Heart left ventricle (tissue), 16 donors: ENCODE data around the gene SGPP2. TPM values are rescaled to one million over a fixed set of nuclear protein-coding genes. Genes with fewer than 3 reads are reported as not detected.

Source experiments
- ATAC-seq, 4 donors: fragments of 200-7000 bp; cut with Tn5 transposase; one replicate each; pipeline ENCODE4 v1.9.1; 2020 to 2022; ENCODE audit warnings: moderate library complexity in 4 of 4, mild to moderate bottlenecking in 3 of 4, moderate number of reproducible peaks in 1 of 4
- DNase-seq, 5 donors: peaks; one replicate each; pipeline ENCODE4 v3.0.0-alpha.2; 2020
- H3K27ac ChIP-seq, 12 donors: fragments of 200-600 bp; sonication (generic) in 4 of 12; one replicate each; pipeline versions ENCODE4 v1.5.0 to v1.8.0; 2016 to 2022; ENCODE audit warnings: mild to moderate bottlenecking in 2 of 12
- H3K27me3 ChIP-seq, 9 donors: fragments of 200-600 bp; sonication (generic) in 2 of 9; one replicate each; pipeline versions ENCODE4 v1.5.1 to v1.8.0; 2016 to 2022; ENCODE audit warnings: mild to moderate bottlenecking in 3 of 9
- H3K36me3 ChIP-seq, 9 donors: fragments of 200-600 bp; sonication (generic) in 2 of 9; one replicate each; pipeline versions ENCODE4 v1.5.0 to v1.8.0; 2018 to 2022; ENCODE audit warnings: mild to moderate bottlenecking in 2 of 9
- H3K4me1 ChIP-seq, 12 donors: fragments of 200-600 bp; sonication (generic) in 4 of 12; one replicate each; pipeline versions ENCODE4 v1.5.0 to v1.8.0; 2016 to 2022; ENCODE audit warnings: mild to moderate bottlenecking in 3 of 12
- H3K4me3 ChIP-seq, 12 donors: fragments of 200-600 bp; sonication (generic) in 4 of 12; one replicate each; pipeline versions ENCODE4 v1.5.0 to v1.8.0; 2017 to 2022; ENCODE audit warnings: mild to moderate bottlenecking in 9 of 12, moderate library complexity in 4 of 12
- H3K9me3 ChIP-seq, 12 donors: fragments of 200-600 bp; sonication (generic) in 4 of 12; one replicate each; pipeline versions ENCODE4 v1.5.0 to v1.8.0; 2016 to 2022; ENCODE audit warnings: mild to moderate bottlenecking in 1 of 12
- CTCF ChIP-seq, 12 donors: fragments of 200-600 bp; sonication (generic) in 4 of 12; IDR thresholded peaks; one replicate each; pipeline versions ENCODE4 v1.5.0 to v1.8.0; 2018 to 2022; ENCODE audit warnings: antibody characterized with exemption in 12 of 12, mild to moderate bottlenecking in 5 of 12
- POLR2A ChIP-seq, 2 donors: fragments of 450-650 bp; IDR thresholded peaks; one replicate each; pipeline ENCODE4 v1.6.1; 2017; ENCODE audit warnings: antibody characterized with exemption in 2 of 2, mild to moderate bottlenecking in 2 of 2, moderate library complexity in 2 of 2
- WGBS, 4 donors: extraction: QIAGEN DNeasy Blood & Tissue Kit in 2 of 4; methylation state at CpG; one replicate each; pipeline versions ENCODE4 v1.1.5 to v1.1.7; 2013 to 2018; 5-methylcytosine and 5-hydroxymethylcytosine counted together
- intact Hi-C, 10 donors: fragments of 100-400 bp; cut with DNase I; formaldehyde crosslinking; loops; one replicate each; pipeline versions ENCODE4 v1.11.1 to v1.14.2; 2022
- polyA plus RNA-seq, 2 donors: library from polyadenylated mRNA; stranded (reverse); fragments of 200-250 nt; gene quantifications; one replicate each; pipeline ENCODE4 v1.2.3, GENCODE V29; 2013
- total RNA-seq, 9 donors: library from RNA; depleted of rRNA in 2 of 9; stranded (reverse); fragments of >200 nt in 2 of 9; fragmentation: NEBNext Ultra II Directional in 3 of 9; extraction: Animal tissue kit (Norgen Biotek cat#: 25700) in 3 of 9; gene quantifications; one replicate each; pipeline versions ENCODE4 v1.1.0 to v1.2.4, GENCODE V29; 2016 to 2023
- donor health status: ischemic (EF 13 %, LVEDD 7.1; RV severe dilation, severe dysfunction).
- donor health status: healthy with polysubstance abuse.
- donor health status: DM: no; HTN: yes; CAD: no.
- donor health status: DM: no; HTN: no; CAD: no.
- donor health status: ischemic (EF 25% LVEDD 6.9; RV normal size, moderate dysfunction).
- donor health status: ischemic (EF 25% LVEDD 5.7; RV mildly dilated, moderate dysfunction).
- donor health status: healthy.
- donor health status: DM: yes; HTN: yes; CAD: no.
- donor health status: ischemic (EF 35%, LVEDD 5.7; RV mildly dilated, moderate dysfunction).
- donor health status: nonischemic (EF 11% LVEDD 7.7; RV severe dilation, severe dysfunction).
- donor health status: DM: yes; HTN: yes; CAD: no.
- donor health status: PGD.
- donor health status: ischemic (EF 29% LVEDD 5.4; RV normal size, mild dysfunction).
- donor health status: nonischemic (EF 23%, LVEDD 6.1; RV moderate dilation, normal function).

Gene SGPP2
- total and polyA plus RNA-seq, 11 donors = 1.6 to 25.8 (median 12.4) TPM

GRCh38 chr2:222545823-222546795, 121.8 kb downstream of the SGPP2 start:
- H3K36me3 ChIP-seq = no peaks in the 10 kb centered on the region
- TF ChIP-seq POLR2A (IDR thresholded peaks at IDR 0.05) (no peak), CTCF (IDR thresholded peaks at IDR 0.05) (no peak)
- no peak overlapping the region for H3K4me3 ChIP-seq
- intact Hi-C loops = no loop called here
- no peaks in the 10 kb centered on the region for H3K9me3 ChIP-seq
- peaks cover 0 to 6% (median 0%) of the 10 kb centered on the region in 12 donors for H3K4me1 ChIP-seq
- peak overlapping the region in 1 of 12 donors; percentile 4 for H3K27ac ChIP-seq
- no peak for ATAC-seq
- no peak for DNase-seq
- 77 to 83% (median 78%) methylated on average over 6 of the region's 6 CpGs for WGBS, 4 donors
- peaks cover 0 to 5% (median 0%) of the 10 kb centered on the region in 9 donors for H3K27me3 ChIP-seq

- H3K36me3 ChIP-seq = no peaks in the 10 kb centered on the region
- ATAC-seq = no peak
- H3K4me3 ChIP-seq = no peak overlapping the region
- no peaks in the 10 kb centered on the region for H3K9me3 ChIP-seq
- H3K27me3 ChIP-seq = peaks cover 0 to 8% (median 0%) of the 10 kb centered on the region in 9 donors
- no peak for DNase-seq
- TF ChIP-seq CTCF (IDR thresholded peaks at IDR 0.05) (no peak), POLR2A (IDR thresholded peaks at IDR 0.05) (no peak)
- H3K4me1 ChIP-seq = peaks cover 0 to 6% (median 0%) of the 10 kb centered on the region in 12 donors
- no peak overlapping the region for H3K27ac ChIP-seq
- 84 to 90% (median 86%) methylated on average over 5 of the region's 5 CpGs for WGBS, 4 donors
- intact Hi-C loops = no loop called here
These were observed 122.7 kb downstream of the SGPP2 start for GRCh38 chr2:222547083-222547482.

GRCh38 chr2:222548992-222549391, 124.6 kb downstream of the SGPP2 start:
- Histone ChIP-seq H3K27ac (no peak overlapping the region), H3K36me3 (no peaks in the 10 kb centered on the region), H3K4me3 (no peak overlapping the region), H3K9me3 (no peaks in the 10 kb centered on the region), H3K4me1 (peaks cover 0 to 6% (median 0%) of the 10 kb centered on the region in 12 donors), H3K27me3 (peaks cover 0 to 24% (median 0%) of the 10 kb centered on the region in 9 donors)
- ATAC-seq (no peak), DNase-seq (no peak)
- intact Hi-C loops = no loop called here
- no peak for TF ChIP-seq POLR2A (IDR thresholded peaks at IDR 0.05)
- TF ChIP-seq CTCF (IDR thresholded peaks at IDR 0.05) = no peak
- 63 to 72% (median 69%) methylated on average over 3 of the region's 3 CpGs for WGBS, 4 donors

- no peaks in the 10 kb centered on the region for H3K9me3 ChIP-seq
- WGBS, 4 donors = 32 to 53% (median 47%) methylated on average over 7 of the region's 7 CpGs
- H3K4me3 ChIP-seq = no peak overlapping the region
- H3K36me3 ChIP-seq = no peaks in the 10 kb centered on the region
- intact Hi-C loops = no loop called here
- H3K4me1 ChIP-seq = no peaks in the 10 kb centered on the region
- no peak for DNase-seq
- no peak for TF ChIP-seq POLR2A (IDR thresholded peaks at IDR 0.05)
- no peak for TF ChIP-seq CTCF (IDR thresholded peaks at IDR 0.05)
- H3K27ac ChIP-seq = no peak overlapping the region
- peaks cover 0 to 33% (median 0%) of the 10 kb centered on the region in 9 donors for H3K27me3 ChIP-seq
- ATAC-seq = no peak
These were observed 130.2 kb downstream of the SGPP2 start for GRCh38 chr2:222554517-222554916.
